Body of pancreas (tissue), 4 donors: ENCODE measurements around the gene RARS2.

ENCODE experiments used
- CTCF ChIP-seq, 7 experiments: fragments of 450-650 bp in 4 of 7; fragments of 200-600 bp in 3 of 7; sonication (generic) in 3 of 7; IDR thresholded peaks; one replicate each; pipeline ENCODE4 v1.5.1; 2016 to 2019; ENCODE audit warnings: antibody characterized with exemption in 7 of 7
- POLR2A ChIP-seq, 3 donors: fragments of 450-650 bp; IDR thresholded peaks; one replicate each; pipeline ENCODE4 v1.6.1; 2016; ENCODE audit warnings: antibody characterized with exemption in 3 of 3, mild to moderate bottlenecking in 2 of 3

GRCh38 chr6:87483929-87484328 lies 105.9 kb downstream of the RARS2 start:
- TF ChIP-seq CTCF (IDR thresholded peaks at IDR 0.05) (no peak), POLR2A (IDR thresholded peaks at IDR 0.05) (no peak)
